Testis (tissue), 3 donors: Measurements from ENCODE around the gene BPIFB2. TPM values are rescaled to one million over a fixed set of nuclear protein-coding genes. Genes with fewer than 3 reads are reported as not detected.

ENCODE experiments used
- DNase-seq: peaks from one replicate; pipeline ENCODE4 v3.0.0-alpha.2; 2019
- H3K27ac ChIP-seq, 2 donors: fragments of 200-600 bp; sonication (generic); one replicate each; pipeline ENCODE4 v1.5.1; 2019
- H3K27me3 ChIP-seq: fragments of 200-600 bp; sonication (generic); one replicate; pipeline ENCODE4 v1.5.1; 2019
- H3K36me3 ChIP-seq: fragments of 200-600 bp; sonication (generic); one replicate; pipeline ENCODE4 v1.5.1; 2017; ENCODE audit warnings: low read depth; ENCODE audit errors: missing control alignments
- H3K4me1 ChIP-seq: fragments of 200-600 bp; sonication (generic); one replicate; pipeline ENCODE4 v1.5.1; 2019
- H3K4me3 ChIP-seq, 2 donors: fragments of 200-600 bp; sonication (generic); one replicate each; pipeline ENCODE4 v1.5.1; 2017 to 2019
- H3K9me3 ChIP-seq: fragments of 200-600 bp; sonication (generic); one replicate; pipeline ENCODE4 v1.5.1; 2017
- POLR2A ChIP-seq: fragments of 450-650 bp; IDR thresholded peaks from one replicate; pipeline ENCODE4 v1.6.1; 2017; ENCODE audit warnings: antibody characterized with exemption, mild to moderate bottlenecking, moderate library complexity
- WGBS, 2 donors: methylation state at CpG; one replicate each; pipeline ENCODE4 v1.1.5; 2018; 5-methylcytosine and 5-hydroxymethylcytosine counted together
- intact Hi-C: fragments of 100-400 bp; cut with DNase I; formaldehyde crosslinking; loops from one replicate; pipeline ENCODE4 v1.15.1; 2023; ENCODE audit warnings: low total_unique reads
- polyA plus RNA-seq: library from polyadenylated mRNA; stranded (reverse); fragments of 350-450 nt; fragmentation: Illumina TruSeq; extraction: RNeasy Lipid Tissue Mini Kit (QIAGEN cat#74804); gene quantifications from one replicate; pipeline ENCODE4 v1.2.3, GENCODE V29; 2014; ENCODE audit warnings: low read depth, low replicate concordance; ENCODE audit not compliant: insufficient read depth
- total RNA-seq, 2 donors: library from RNA; depleted of rRNA; stranded (reverse); fragments of >200 nt; gene quantifications; one replicate each; pipeline ENCODE4 v1.2.3, GENCODE V29; 2016
- TF ChIP-seq, protein P1 (sequence below), 3 experiments: fragments of 450-650 bp in 2 of 3; fragments of 200-600 bp in 1 of 3; sonication (generic) in 1 of 3; IDR thresholded peaks; one replicate each; pipeline ENCODE4 v1.5.1; 2016 to 2019; ENCODE audit warnings: antibody characterized with exemption in 3 of 3, mild to moderate bottlenecking in 2 of 3, moderate library complexity in 1 of 3

Gene BPIFB2
- total and polyA plus RNA-seq, 3 donors from 2014 or later: 0.56 to 1.6 (median 1.4) TPM

DNA sequence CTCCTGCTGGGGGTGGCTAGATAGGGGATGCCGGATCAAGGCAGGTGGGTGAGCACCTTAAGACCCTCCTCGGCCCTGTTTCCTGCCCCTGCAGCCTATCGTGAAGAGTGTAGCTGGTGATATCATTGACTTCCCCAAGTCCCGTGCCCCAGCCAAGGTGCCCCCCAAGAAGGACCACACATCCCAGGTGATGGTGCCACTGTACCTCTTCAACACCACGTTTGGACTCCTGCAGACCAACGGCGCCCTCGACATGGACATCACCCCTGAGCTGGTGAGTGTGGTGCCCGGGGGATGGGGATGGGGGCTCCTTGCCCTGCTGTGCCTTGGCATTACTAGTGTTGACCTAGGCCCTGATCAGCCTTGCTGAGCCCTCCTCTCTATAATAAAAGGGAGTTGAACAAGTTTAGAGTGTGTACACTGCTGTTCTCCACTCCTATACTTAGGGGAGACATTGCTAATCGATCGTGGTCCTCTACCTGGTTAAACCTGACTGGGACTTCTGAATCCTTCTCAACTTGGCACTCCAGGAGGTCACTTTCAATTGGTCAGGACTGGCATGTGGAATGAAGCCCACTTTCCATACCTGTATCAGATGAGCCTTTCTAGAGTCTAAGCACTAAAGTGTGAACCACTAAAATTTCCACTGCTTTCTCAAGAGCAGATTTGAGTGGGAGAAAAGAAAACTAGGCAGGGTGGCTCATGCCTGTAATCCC, 57.2 kb downstream of the BPIFB2 start:
- 83 to 93% methylated on average over 8 to 11 of the region's 11 CpGs for WGBS, 2 donors
- intact Hi-C loops: no loop called here
- no peak for DNase-seq
- Histone ChIP-seq H3K36me3 (no peaks in the 10 kb centered on the region), H3K27ac (no peak overlapping the region), H3K4me3 (no peak overlapping the region), H3K9me3 (no peaks in the 10 kb centered on the region), H3K27me3 (no peaks in the 10 kb centered on the region), H3K4me1 (no peaks in the 10 kb centered on the region)
- TF ChIP-seq, protein P1, sequence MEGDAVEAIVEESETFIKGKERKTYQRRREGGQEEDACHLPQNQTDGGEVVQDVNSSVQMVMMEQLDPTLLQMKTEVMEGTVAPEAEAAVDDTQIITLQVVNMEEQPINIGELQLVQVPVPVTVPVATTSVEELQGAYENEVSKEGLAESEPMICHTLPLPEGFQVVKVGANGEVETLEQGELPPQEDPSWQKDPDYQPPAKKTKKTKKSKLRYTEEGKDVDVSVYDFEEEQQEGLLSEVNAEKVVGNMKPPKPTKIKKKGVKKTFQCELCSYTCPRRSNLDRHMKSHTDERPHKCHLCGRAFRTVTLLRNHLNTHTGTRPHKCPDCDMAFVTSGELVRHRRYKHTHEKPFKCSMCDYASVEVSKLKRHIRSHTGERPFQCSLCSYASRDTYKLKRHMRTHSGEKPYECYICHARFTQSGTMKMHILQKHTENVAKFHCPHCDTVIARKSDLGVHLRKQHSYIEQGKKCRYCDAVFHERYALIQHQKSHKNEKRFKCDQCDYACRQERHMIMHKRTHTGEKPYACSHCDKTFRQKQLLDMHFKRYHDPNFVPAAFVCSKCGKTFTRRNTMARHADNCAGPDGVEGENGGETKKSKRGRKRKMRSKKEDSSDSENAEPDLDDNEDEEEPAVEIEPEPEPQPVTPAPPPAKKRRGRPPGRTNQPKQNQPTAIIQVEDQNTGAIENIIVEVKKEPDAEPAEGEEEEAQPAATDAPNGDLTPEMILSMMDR (IDR thresholded peaks at IDR 0.05): no peak
- no peak for TF ChIP-seq POLR2A

DNA sequence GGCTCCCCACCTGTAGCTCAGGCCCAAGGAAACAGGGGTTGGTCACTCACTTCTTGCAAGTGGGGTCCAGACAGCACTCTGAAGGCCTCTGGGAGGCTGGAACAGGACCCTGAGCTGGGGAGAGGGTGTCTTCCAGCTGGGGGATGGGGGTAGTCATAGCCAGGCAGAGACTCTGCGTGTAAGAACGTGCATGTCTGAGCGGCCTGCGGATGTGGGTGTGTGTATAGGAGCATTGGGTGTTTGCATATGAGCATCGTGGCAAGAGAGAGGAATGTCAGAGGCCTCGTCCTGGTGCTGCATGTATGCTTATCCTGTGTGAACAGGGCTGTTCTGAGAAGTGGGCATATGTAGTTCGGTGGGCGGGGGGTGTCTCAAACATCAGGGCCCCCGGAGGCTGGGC, 58.3 kb downstream of the BPIFB2 start:
- TF ChIP-seq, protein P1 (IDR thresholded peaks at IDR 0.05): no peak
- TF ChIP-seq POLR2A: no peak
- intact Hi-C loops: no loop called here
- 87 to 88% methylated on average over 9 of the region's 9 CpGs for WGBS, 2 donors
- Histone ChIP-seq H3K27ac (no peak overlapping the region), H3K9me3 (no peaks in the 10 kb centered on the region), H3K4me3 (no peak overlapping the region), H3K27me3 (no peaks in the 10 kb centered on the region), H3K4me1 (no peaks in the 10 kb centered on the region), H3K36me3 (no peaks in the 10 kb centered on the region)
- DNase-seq: no peak

DNA sequence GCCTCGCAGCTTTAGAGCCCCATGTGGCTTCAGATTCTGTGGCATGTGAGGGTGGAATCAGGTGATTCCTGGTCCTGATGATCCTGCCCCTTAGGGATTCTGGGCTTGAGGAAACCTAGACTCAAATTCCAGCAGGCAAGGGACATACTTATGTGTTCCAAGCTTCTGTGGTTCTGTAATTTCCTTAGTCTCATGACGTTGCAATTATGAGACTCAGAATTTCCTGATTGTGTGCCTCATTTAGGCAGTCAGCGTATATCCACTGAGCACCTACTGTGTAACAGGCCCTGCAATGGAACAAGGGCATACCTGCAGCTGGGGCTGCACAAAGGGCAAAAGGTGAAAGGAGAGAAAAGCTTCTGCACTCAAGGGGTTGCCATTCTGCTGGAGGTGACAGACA, 60.3 kb downstream of the BPIFB2 start:
- no peak for DNase-seq
- intact Hi-C loops: no loop called here
- no peak for TF ChIP-seq POLR2A
- TF ChIP-seq, protein P1 (IDR thresholded peaks at IDR 0.05): no peak
- Histone ChIP-seq H3K27me3 (no peaks in the 10 kb centered on the region), H3K4me3 (no peak overlapping the region), H3K4me1 (no peaks in the 10 kb centered on the region), H3K36me3 (no peaks in the 10 kb centered on the region), H3K27ac (no peak overlapping the region), H3K9me3 (no peaks in the 10 kb centered on the region)
- WGBS, 2 donors: 82 to 85% methylated on average over 3 of the region's 3 CpGs

DNA sequence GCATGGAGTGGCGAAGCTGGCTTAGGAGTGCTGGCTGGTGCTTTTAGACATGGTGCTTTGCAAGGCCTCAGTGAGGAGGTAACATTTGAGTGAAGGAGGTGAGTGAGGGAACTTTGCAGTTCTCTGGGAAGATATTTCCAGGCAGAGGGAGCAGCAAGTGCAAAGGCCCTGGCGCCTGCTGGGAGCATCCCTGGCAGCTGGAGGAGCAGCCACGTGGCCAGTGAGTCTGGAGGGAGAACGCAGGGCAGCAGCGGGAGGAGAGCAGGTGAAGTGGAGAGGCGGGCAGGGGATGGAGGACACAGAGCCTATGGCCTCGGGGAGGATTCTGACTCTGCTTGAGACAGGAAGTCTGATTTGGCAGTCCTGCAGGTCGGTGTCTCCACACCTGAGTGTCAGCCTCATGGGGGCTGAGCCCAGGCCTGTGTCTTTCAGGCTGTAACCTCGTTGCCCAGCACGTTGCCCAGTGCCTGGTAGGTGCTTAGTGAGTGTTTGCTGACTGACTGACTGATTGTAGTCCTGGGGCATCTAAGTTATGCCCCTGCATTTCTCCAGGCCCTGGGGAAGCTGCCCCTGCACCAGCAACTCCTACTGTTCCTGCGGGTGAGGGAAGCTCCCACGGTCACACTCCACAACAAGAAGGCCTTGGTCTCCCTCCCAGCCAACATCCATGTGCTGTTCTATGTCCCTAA, 60.9 kb downstream of the BPIFB2 start:
- intact Hi-C loops: no loop called here

More for the DNA sequence above, 60.9 kb downstream of the BPIFB2 start:
- Histone ChIP-seq H3K4me1 (no peaks in the 10 kb centered on the region), H3K9me3 (no peaks in the 10 kb centered on the region), H3K4me3 (no peak overlapping the region), H3K36me3 (no peaks in the 10 kb centered on the region), H3K27me3 (no peaks in the 10 kb centered on the region), H3K27ac (no peak overlapping the region)
- WGBS, 2 donors: 85 to 91% methylated on average over 6 to 12 of the region's 12 CpGs
- DNase-seq: no peak
- no peak for TF ChIP-seq POLR2A
- TF ChIP-seq, protein P1 (IDR thresholded peaks at IDR 0.05): no peak
